ENCODE measurements around the gene FARP1. TPM values are rescaled to one million over a fixed set of nuclear protein-coding genes. Genes with fewer than 3 reads are reported as not detected.

Gene FARP1
- total and polyA plus RNA-seq, 2 experiments from 2014 or later: 43.2 to 44.2 TPM

GRCh38 chr13:98496479-98496791 lies 353.5 kb downstream of the FARP1 start:
- Histone ChIP-seq H3K36me3 (no peaks in the 10 kb centered on the region), H3K9me3 (ENCODE audit: low read depth) (no peaks in the 10 kb centered on the region), H3K27ac (no peak overlapping the region), H3K27me3 (no peaks in the 10 kb centered on the region), H3K4me1 (ENCODE audit: low read depth) (peaks cover 15% of the 10 kb centered on the region), H3K4me3 (no peak overlapping the region)
- DNase-seq (ENCODE audit: low read depth in 1 of 2, low spot score in 1 of 2): no peak
- TF ChIP-seq CTCF (IDR thresholded peaks at IDR 0.05; ENCODE audit: low read depth, low read length): no peak

- no peak for TF ChIP-seq CTCF (IDR thresholded peaks at IDR 0.05; ENCODE audit: low read depth, low read length)
Observed at GRCh38 chr13:98496966-98497365, 354.1 kb downstream of the FARP1 start.

GRCh38 chr13:98500963-98501421 lies 358.1 kb downstream of the FARP1 start:
- Histone ChIP-seq H3K27ac (no peak overlapping the region), H3K36me3 (no peaks in the 10 kb centered on the region), H3K9me3 (ENCODE audit: low read depth) (no peaks in the 10 kb centered on the region), H3K27me3 (no peaks in the 10 kb centered on the region), H3K4me3 (no peak overlapping the region), H3K4me1 (ENCODE audit: low read depth) (peaks cover 46% of the 10 kb centered on the region)
- no peak for TF ChIP-seq CTCF (IDR thresholded peaks at IDR 0.05; ENCODE audit: low read depth, low read length)
- no peak for DNase-seq (ENCODE audit: low read depth in 1 of 2, low spot score in 1 of 2)

More at GRCh38 chr13:98496966-98497365, 354.1 kb downstream of the FARP1 start:
- Histone ChIP-seq H3K27ac (no peak overlapping the region), H3K27me3 (no peaks in the 10 kb centered on the region), H3K9me3 (ENCODE audit: low read depth) (no peaks in the 10 kb centered on the region), H3K4me3 (no peak overlapping the region), H3K36me3 (no peaks in the 10 kb centered on the region), H3K4me1 (ENCODE audit: low read depth) (peaks cover 14% of the 10 kb centered on the region)
- DNase-seq (ENCODE audit: low read depth in 1 of 2, low spot score in 1 of 2): no peak

GRCh38 chr13:98503175-98504028 lies 360.5 kb downstream of the FARP1 start:
- peak overlapping the region; percentile 93 for H3K27ac ChIP-seq
- H3K9me3 ChIP-seq (ENCODE audit: low read depth): no peaks in the 10 kb centered on the region
- no peaks in the 10 kb centered on the region for H3K27me3 ChIP-seq
- no peak for TF ChIP-seq CTCF (IDR thresholded peaks at IDR 0.05; ENCODE audit: low read depth, low read length)
- H3K36me3 ChIP-seq: no peaks in the 10 kb centered on the region
- no peak overlapping the region for H3K4me3 ChIP-seq
- peaks cover 66% of the 10 kb centered on the region for H3K4me1 ChIP-seq (ENCODE audit: low read depth)
- DNase-seq (ENCODE audit: low read depth in 1 of 2, low spot score in 1 of 2): no peak

- Histone ChIP-seq H3K27ac (peak overlapping the region; percentile 93), H3K4me3 (no peak overlapping the region), H3K4me1 (ENCODE audit: low read depth) (peaks cover 72% of the 10 kb centered on the region), H3K27me3 (no peaks in the 10 kb centered on the region), H3K9me3 (ENCODE audit: low read depth) (no peaks in the 10 kb centered on the region), H3K36me3 (no peaks in the 10 kb centered on the region)
- TF ChIP-seq CTCF (IDR thresholded peaks at IDR 0.05; ENCODE audit: low read depth, low read length): no peak
- no peak for DNase-seq (ENCODE audit: low read depth in 1 of 2, low spot score in 1 of 2)
Observed at GRCh38 chr13:98504029-98504351, 361.1 kb downstream of the FARP1 start.
